ENCODE data around the gene TAF6L. TPM values are rescaled to one million over a fixed set of nuclear protein-coding genes. Genes with fewer than 3 reads are reported as not detected.

TAF6L gene
- total and polyA plus RNA-seq, 9 of the 15 experiments (the other 6 are each of a cell fraction or from before 2014, with no cell fraction given), result 0.04 to 45.5 (median 20.8) TPM

DNA sequence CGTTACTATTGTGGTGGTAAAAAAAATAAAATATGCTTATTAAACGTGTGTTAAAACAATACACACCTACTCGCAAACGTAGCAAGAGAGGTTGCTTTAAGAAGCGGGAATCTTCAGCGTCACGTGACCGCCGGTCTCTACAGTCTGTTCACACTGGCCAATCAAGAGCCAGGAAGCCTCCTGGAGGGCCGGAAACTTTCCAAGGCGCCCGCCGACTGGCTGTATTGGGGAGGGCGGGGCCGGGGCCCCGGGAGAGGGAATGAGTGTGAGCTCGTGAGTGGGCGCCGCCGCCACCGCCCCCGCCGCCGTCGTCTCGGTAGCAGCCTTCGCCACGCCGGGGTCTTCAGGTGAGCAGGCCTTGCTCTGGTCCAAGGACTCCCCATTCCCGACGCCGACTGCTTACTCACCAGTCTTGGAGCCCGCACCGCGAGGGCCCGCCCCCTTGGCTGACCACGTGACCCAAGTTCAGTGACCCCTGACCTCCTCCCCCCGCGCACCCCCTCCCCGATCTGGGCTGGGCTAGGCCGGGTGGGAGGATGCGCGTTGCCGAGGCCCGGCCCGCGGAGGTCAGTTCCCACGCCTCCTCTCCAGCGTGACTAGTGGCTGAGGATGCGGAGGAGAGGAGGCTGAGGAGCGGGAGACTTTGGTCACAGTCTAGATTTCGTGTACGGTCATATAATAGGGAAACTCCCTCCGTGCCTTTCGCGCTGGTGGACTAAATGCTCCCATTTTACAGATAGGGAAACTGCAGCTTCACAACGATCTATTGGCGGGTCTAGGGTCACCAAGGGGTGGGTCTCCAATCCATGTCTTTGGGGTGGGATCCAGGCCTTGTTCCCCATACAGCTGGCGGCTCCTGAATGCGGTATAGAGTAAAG lies at the start of gene TAF6L (continued):
- TF ChIP-seq, protein P1, sequence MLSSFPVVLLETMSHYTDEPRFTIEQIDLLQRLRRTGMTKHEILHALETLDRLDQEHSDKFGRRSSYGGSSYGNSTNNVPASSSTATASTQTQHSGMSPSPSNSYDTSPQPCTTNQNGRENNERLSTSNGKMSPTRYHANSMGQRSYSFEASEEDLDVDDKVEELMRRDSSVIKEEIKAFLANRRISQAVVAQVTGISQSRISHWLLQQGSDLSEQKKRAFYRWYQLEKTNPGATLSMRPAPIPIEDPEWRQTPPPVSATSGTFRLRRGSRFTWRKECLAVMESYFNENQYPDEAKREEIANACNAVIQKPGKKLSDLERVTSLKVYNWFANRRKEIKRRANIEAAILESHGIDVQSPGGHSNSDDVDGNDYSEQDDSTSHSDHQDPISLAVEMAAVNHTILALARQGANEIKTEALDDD (IDR thresholded peaks at IDR 0.05), result no peak
- TF ChIP-seq ETV6 (IDR thresholded peaks at IDR 0.05; ENCODE audit: borderline replicate concordance in 1 of 2, low read depth in 2 of 2, low read length in 1 of 2), result no peak
- TF ChIP-seq ETV6 (CRISPR knock-in tag; IDR thresholded peaks at IDR 0.05; ENCODE audit: borderline replicate concordance), result no peak
- no peak for TF ChIP-seq HEY1 (CRISPR knock-in tag; IDR thresholded peaks at IDR 0.05; ENCODE audit: borderline replicate concordance)
- TF ChIP-seq HNRNPLL (IDR thresholded peaks at IDR 0.05; ENCODE audit: low read depth, low read length, poor library complexity, severe bottlenecking), result no peak
- no peak for TF ChIP-seq ZNF253 (CRISPR knock-in tag; conservative IDR thresholded peaks at IDR 0.05)
- no peak for TF ChIP-seq FOXM1 (IDR thresholded peaks at IDR 0.05; ENCODE audit: low read depth)
- TF ChIP-seq FOXM1 (CRISPR knock-in tag; IDR thresholded peaks at IDR 0.05; ENCODE audit: low read depth), result no peak
- TF ChIP-seq NR2F6 (CRISPR knock-in tag; IDR thresholded peaks at IDR 0.05), result no peak; the same call in 1 of the 2 replicates
- TF ChIP-seq XRCC4 (IDR thresholded peaks at IDR 0.05; ENCODE audit: extremely low read depth, insufficient read depth, insufficient read length), result no peak
- TF ChIP-seq ZNF699 (CRISPR knock-in tag; IDR thresholded peaks at IDR 0.05; ENCODE audit: insufficient replicate concordance), result no peak
- TF ChIP-seq, protein P2, sequence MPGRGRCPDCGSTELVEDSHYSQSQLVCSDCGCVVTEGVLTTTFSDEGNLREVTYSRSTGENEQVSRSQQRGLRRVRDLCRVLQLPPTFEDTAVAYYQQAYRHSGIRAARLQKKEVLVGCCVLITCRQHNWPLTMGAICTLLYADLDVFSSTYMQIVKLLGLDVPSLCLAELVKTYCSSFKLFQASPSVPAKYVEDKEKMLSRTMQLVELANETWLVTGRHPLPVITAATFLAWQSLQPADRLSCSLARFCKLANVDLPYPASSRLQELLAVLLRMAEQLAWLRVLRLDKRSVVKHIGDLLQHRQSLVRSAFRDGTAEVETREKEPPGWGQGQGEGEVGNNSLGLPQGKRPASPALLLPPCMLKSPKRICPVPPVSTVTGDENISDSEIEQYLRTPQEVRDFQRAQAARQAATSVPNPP (IDR thresholded peaks at IDR 0.05; ENCODE audit: borderline replicate concordance, insufficient read depth, insufficient read length), result no peak
- peak; percentile 92 for TF ChIP-seq PCBP1 (IDR thresholded peaks at IDR 0.05; ENCODE audit: low read depth, low read length, poor library complexity, severe bottlenecking)
- peak; percentile 80; the same call in 1 of the 2 replicates for TF ChIP-seq PHF8 (IDR thresholded peaks at IDR 0.05; ENCODE audit: borderline replicate concordance, low read length)
- no peak for TF ChIP-seq SAFB2 (IDR thresholded peaks at IDR 0.05; ENCODE audit: borderline replicate concordance, low read depth, low read length, severe bottlenecking)
- no peak for TF ChIP-seq PCBP2 (IDR thresholded peaks at IDR 0.05; ENCODE audit: low read depth, low read length, poor library complexity, severe bottlenecking)
- TF ChIP-seq SMAD4 (CRISPR knock-in tag; conservative IDR thresholded peaks at IDR 0.05), result 0 out of 2 replicates have a peak, but pooled peaks have one; percentile 20
- no peak for TF ChIP-seq MBD2 (IDR thresholded peaks at IDR 0.05; ENCODE audit: borderline replicate concordance, low read depth)
- TF ChIP-seq, protein P3, sequence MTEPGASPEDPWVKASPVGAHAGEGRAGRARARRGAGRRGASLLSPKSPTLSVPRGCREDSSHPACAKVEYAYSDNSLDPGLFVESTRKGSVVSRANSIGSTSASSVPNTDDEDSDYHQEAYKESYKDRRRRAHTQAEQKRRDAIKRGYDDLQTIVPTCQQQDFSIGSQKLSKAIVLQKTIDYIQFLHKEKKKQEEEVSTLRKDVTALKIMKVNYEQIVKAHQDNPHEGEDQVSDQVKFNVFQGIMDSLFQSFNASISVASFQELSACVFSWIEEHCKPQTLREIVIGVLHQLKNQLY (CRISPR knock-in tag; conservative IDR thresholded peaks at IDR 0.05), result peak in 1 of 2 experiments; percentile 17; a peak in 1 of 4 replicates
- TF ChIP-seq, protein P4, sequence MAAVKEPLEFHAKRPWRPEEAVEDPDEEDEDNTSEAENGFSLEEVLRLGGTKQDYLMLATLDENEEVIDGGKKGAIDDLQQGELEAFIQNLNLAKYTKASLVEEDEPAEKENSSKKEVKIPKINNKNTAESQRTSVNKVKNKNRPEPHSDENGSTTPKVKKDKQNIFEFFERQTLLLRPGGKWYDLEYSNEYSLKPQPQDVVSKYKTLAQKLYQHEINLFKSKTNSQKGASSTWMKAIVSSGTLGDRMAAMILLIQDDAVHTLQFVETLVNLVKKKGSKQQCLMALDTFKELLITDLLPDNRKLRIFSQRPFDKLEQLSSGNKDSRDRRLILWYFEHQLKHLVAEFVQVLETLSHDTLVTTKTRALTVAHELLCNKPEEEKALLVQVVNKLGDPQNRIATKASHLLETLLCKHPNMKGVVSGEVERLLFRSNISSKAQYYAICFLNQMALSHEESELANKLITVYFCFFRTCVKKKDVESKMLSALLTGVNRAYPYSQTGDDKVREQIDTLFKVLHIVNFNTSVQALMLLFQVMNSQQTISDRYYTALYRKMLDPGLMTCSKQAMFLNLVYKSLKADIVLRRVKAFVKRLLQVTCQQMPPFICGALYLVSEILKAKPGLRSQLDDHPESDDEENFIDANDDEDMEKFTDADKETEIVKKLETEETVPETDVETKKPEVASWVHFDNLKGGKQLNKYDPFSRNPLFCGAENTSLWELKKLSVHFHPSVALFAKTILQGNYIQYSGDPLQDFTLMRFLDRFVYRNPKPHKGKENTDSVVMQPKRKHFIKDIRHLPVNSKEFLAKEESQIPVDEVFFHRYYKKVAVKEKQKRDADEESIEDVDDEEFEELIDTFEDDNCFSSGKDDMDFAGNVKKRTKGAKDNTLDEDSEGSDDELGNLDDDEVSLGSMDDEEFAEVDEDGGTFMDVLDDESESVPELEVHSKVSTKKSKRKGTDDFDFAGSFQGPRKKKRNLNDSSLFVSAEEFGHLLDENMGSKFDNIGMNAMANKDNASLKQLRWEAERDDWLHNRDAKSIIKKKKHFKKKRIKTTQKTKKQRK (IDR thresholded peaks at IDR 0.05; ENCODE audit: borderline replicate concordance, low read depth, low read length), result no peak
